Liver (tissue), 9 donors: ENCODE results near the gene GPR55. TPM values are rescaled to one million over a fixed set of nuclear protein-coding genes. Genes with fewer than 3 reads are reported as not detected.

Source experiments
- DNase-seq: peaks from one replicate; pipeline ENCODE4 v3.0.0-alpha.2; 2017; ENCODE audit warnings: low spot score
- H3K27ac ChIP-seq, 2 donors: one replicate each; pipeline ENCODE4 v1.7.0; 2013; ENCODE audit warnings: inconsistent platforms in 2 of 2, low read length in 2 of 2, control low read depth in 1 of 2, low read depth in 1 of 2, mild to moderate bottlenecking in 1 of 2
- H3K27me3 ChIP-seq, 4 donors: one replicate each; pipeline versions ENCODE4 v1.6.1 to v1.7.0; 2013; ENCODE audit warnings: low read length in 3 of 4, inconsistent platforms in 1 of 4, mild to moderate bottlenecking in 1 of 4, moderate library complexity in 1 of 4; ENCODE audit not compliant: control insufficient read depth in 4 of 4, insufficient read depth in 4 of 4
- H3K36me3 ChIP-seq, 4 donors: one replicate each; pipeline versions ENCODE4 v1.6.1 to v1.7.0; 2013; ENCODE audit warnings: low read length in 3 of 4, mild to moderate bottlenecking in 3 of 4, low read depth in 1 of 4, moderate library complexity in 1 of 4; ENCODE audit not compliant: control insufficient read depth in 4 of 4, insufficient read depth in 3 of 4
- H3K4me1 ChIP-seq, 4 donors: one replicate each; pipeline versions ENCODE4 v1.6.1 to v1.7.0; 2013; ENCODE audit warnings: low read length in 3 of 4, mild to moderate bottlenecking in 3 of 4, moderate library complexity in 1 of 4; ENCODE audit not compliant: control insufficient read depth in 4 of 4, insufficient read depth in 4 of 4
- H3K4me3 ChIP-seq, 3 donors: one replicate each; pipeline versions ENCODE4 v1.6.1 to v1.7.0; 2013; ENCODE audit warnings: low read length in 3 of 3, control low read depth in 1 of 3, low read depth in 1 of 3, mild to moderate bottlenecking in 1 of 3
- H3K9ac ChIP-seq, 2 donors: one replicate each; pipeline ENCODE4 v1.7.0; 2013; ENCODE audit warnings: low read length in 2 of 2, mild to moderate bottlenecking in 2 of 2, moderate library complexity in 2 of 2, control low read depth in 1 of 2, low read depth in 1 of 2
- H3K9me3 ChIP-seq, 4 donors: one replicate each; pipeline versions ENCODE4 v1.6.1 to v1.7.0; 2013; ENCODE audit warnings: low read length in 3 of 4; ENCODE audit not compliant: control insufficient read depth in 4 of 4
- ATF3 ChIP-seq: IDR thresholded peaks from 2 replicates; pipeline ENCODE4 v1.6.1; 2016; ENCODE audit warnings: antibody characterized with exemption
- CTCF ChIP-seq: fragments of 150-350 bp; IDR thresholded peaks from 2 replicates; pipeline ENCODE4 v1.5.1; 2017; ENCODE audit warnings: improper control_type of control experiment, low read depth, low read length; ENCODE audit not compliant: missing input control
- FOXA2 ChIP-seq: IDR thresholded peaks from 2 replicates; pipeline ENCODE4 v1.6.1; 2016; ENCODE audit warnings: antibody characterized with exemption
- HNF4A ChIP-seq, 2 donors: conservative IDR thresholded peaks; 2 replicates each; pipeline ENCODE4 v1.6.1; 2016; ENCODE audit warnings: antibody characterized with exemption in 2 of 2, mild to moderate bottlenecking in 2 of 2
- HNF4G ChIP-seq: IDR thresholded peaks from 2 replicates; pipeline ENCODE4 v1.6.1; 2016; ENCODE audit warnings: antibody characterized with exemption
- MAX ChIP-seq: IDR thresholded peaks from 2 replicates; pipeline ENCODE4 v1.6.1; 2016; ENCODE audit warnings: antibody characterized with exemption
- REST ChIP-seq: IDR thresholded peaks from 2 replicates; pipeline ENCODE4 v1.6.1; 2016; ENCODE audit warnings: antibody characterized with exemption, mild to moderate bottlenecking
- YY1 ChIP-seq: IDR thresholded peaks from 2 replicates; pipeline ENCODE4 v1.6.1; 2016; ENCODE audit warnings: antibody characterized with exemption, mild to moderate bottlenecking
- ZBTB33 ChIP-seq: IDR thresholded peaks from 2 replicates; pipeline ENCODE4 v1.6.1; 2016; ENCODE audit warnings: antibody characterized with exemption
- WGBS: extraction: QIAGEN DNeasy Blood & Tissue Kit; methylation state at CpG from one replicate; pipeline ENCODE4 v1.1.7; 2013; 5-methylcytosine and 5-hydroxymethylcytosine counted together
- polyA plus RNA-seq, 2 donors: library from polyadenylated mRNA; stranded (reverse) in 1 of 2; unstranded in 1 of 2; fragments of 200-250 nt in 1 of 2; fragments of >200 nt in 1 of 2; fragmentation: Nextera tagmentation in 1 of 2; extraction: Ambion mirVana in 1 of 2; gene quantifications; one replicate each; pipeline versions ENCODE4 v1.2.1 to v1.2.3, GENCODE V29; 2013 to 2015
- total RNA-seq, 2 donors: library from RNA; depleted of rRNA; stranded (reverse); fragments of >200 nt; gene quantifications; one replicate each; pipeline ENCODE4 v1.2.3, GENCODE V29; 2014
- donor health status: healthy.
- donor health status: healthy.
- donor health status: healthy.
- donor health status: healthy.
- donor health status: healthy.

Gene GPR55
- total and polyA plus RNA-seq, 4 donors: 0.05 to 0.17 (median 0.10) TPM; not detected in 1

GRCh38 chr2:230891064-230891463 is 34.0 kb downstream of the GPR55 start (continued):
- no peak for TF ChIP-seq REST
- TF ChIP-seq YY1: no peak
- TF ChIP-seq CTCF: no peak
- TF ChIP-seq HNF4A (conservative IDR thresholded peaks at IDR 0.05): no peak

GRCh38 chr2:230890646-230891045 is 34.4 kb downstream of the GPR55 start:
- WGBS: 89% methylated on average over 4 of the region's 4 CpGs
- TF ChIP-seq HNF4G: no peak
- no peak for TF ChIP-seq FOXA2
- no peak for TF ChIP-seq ZBTB33
- no peak for TF ChIP-seq MAX
- TF ChIP-seq ATF3: no peak
- no peaks in the 10 kb centered on the region for H3K36me3 ChIP-seq
- H3K4me1 ChIP-seq: no peaks in the 10 kb centered on the region
- H3K27ac ChIP-seq: no peak overlapping the region
- H3K27me3 ChIP-seq: no peaks in the 10 kb centered on the region
- H3K9me3 ChIP-seq: peaks cover 0 to 4% (median 3%) of the 10 kb centered on the region in 4 donors
- DNase-seq: no peak
- H3K9ac ChIP-seq: no peak overlapping the region
- no peak overlapping the region for H3K4me3 ChIP-seq

GRCh38 chr2:230889911-230890601 is 35.0 kb downstream of the GPR55 start:
- Histone ChIP-seq H3K9ac (no peak overlapping the region), H3K4me3 (no peak overlapping the region), H3K9me3 (peaks cover 0 to 4% (median 3%) of the 10 kb centered on the region in 4 donors), H3K27ac (no peak overlapping the region), H3K27me3 (no peaks in the 10 kb centered on the region), H3K36me3 (no peaks in the 10 kb centered on the region), H3K4me1 (no peaks in the 10 kb centered on the region)
- DNase-seq: no peak
- WGBS: 80% methylated on average over 22 of the region's 22 CpGs
- TF ChIP-seq YY1 (no peak), FOXA2 (no peak)
